TTC549 (cell line): ENCODE results near the gene MUC12.
"Not testable (repeated sequence)": the region's sequence is repeated elsewhere in the genome, so short reads cannot be mapped to it uniquely, and the experiment has no call there.

Source experiments
- FAIRE-seq: peaks from 2 replicates; lab custom pipeline; 2012; peaks lifted over from hg19 to GRCh38; lab: Jason Lieb, UNC

The MUC12 gene

DNA sequence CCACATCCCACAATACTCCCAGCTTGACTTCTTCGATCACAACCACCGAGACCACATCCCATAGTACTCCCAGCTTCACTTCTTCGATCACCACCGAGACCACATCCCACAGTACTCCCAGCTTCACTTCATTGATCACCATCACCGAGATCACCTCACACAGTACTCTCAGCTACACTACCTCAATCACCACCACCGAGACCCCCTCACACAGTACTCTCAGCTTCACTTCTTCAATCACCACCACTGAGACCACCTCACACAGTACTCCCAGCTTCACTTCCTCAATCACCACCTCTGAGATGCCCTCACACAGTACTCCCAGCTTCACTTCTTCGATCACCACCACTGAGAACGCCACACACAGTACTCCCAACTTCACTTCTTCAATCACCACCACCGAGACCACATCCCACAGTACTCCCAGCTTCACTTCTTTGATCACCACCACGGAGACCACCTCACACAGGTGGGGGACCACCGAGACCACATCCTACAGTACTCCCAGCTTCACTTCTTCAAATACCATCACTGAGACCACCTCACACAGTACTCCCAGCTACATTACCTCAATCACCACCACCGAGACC lies 11.4 kb upstream of the MUC12 start:
- FAIRE-seq = no peak

DNA sequence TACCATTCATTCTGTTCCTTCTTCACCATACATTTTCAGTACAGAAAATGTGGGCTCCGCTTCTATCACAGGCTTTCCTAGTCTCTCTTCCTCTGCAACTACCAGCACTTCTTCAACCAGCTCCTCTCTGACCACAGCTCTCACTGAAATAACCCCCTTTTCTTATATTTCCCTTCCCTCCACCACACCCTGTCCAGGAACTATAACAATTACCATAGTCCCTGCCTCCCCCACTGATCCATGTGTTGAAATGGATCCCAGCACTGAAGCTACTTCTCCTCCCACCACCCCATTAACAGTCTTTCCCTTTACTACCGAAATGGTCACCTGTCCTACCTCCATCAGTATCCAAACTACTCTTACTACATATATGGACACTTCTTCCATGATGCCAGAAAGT lies 9.5 kb upstream of the MUC12 start:
- no peak for FAIRE-seq

DNA sequence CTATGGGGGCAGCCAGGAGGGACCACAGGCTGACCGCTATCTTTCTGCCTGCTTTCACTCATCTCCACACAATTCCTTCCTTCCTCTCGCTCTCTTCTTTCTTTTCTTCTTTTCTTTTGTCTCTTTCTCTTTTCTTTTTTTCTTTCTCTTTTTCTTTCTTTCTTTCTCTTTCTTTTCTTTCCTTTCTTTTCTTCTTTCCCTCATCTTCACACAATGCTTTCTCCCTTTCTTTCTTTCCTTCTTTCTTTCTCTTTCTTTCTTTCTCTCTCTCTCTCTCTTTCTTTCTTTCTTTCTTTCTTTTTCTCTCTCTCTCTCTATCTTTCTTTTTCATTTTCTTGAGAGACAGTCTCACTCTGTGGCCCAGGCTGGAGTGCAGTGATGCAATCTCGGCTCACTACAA lies 6.8 kb upstream of the MUC12 start:
- no peak for FAIRE-seq

DNA sequence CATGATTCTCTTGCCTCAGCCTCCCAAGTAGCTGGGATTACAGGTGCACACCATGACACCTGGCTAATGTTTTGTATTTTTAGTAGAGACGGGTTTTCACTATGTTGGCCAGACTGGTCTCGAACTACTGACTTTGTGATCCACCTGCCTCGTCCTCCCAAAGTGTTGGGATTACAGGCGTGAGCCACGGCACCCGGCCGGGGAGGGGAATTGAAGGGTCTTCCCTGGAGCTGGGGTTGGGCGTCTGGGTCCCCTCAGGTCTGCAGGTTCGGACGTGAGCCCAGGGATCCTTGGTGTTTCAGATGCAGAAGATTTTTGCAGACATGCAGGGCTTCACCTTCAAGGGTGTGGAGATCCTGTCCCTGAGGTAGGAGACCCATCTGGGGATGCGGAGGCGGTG lies 6.0 kb upstream of the MUC12 start:
- no peak for FAIRE-seq

DNA sequence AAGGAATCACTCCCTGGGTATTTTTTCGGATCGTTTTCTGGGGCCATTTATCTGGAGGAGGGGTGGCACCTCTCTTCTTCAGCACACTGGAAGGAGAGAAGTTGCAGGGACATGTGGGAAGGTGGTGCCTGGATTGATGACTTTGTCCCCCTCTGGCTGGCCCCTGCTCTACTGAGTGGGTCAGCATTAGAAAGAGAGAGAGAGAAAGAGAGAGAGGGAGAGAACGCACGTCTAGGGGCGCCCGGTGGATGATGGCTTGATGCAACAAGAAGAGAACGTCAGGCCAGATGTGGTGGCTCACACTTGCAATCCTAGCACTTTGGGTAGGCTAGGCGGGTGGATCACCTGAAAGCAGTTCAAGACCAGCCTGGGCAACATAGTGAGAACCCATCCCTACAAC lies 5.5 kb upstream of the MUC12 start:
- no peak for FAIRE-seq

DNA sequence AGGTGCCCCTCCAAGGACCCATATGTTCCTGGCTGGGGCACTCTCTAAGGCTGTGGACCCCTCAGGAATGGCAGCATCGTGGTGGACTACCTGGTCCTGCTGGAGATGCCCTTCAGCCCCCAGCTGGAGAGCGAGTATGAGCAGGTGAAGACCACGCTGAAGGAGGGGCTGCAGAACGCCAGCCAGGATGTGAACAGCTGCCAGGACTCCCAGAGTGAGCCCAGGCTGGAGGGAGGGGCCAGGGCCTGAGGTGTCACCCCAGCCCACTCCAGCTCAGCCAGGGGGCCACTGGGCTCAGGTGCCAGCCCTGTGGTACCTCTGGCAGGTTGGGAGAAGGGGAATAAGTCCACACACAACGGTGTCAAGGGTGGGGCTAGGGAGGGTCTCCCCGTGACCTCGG lies 4.7 kb upstream of the MUC12 start:
- FAIRE-seq = no peak

DNA sequence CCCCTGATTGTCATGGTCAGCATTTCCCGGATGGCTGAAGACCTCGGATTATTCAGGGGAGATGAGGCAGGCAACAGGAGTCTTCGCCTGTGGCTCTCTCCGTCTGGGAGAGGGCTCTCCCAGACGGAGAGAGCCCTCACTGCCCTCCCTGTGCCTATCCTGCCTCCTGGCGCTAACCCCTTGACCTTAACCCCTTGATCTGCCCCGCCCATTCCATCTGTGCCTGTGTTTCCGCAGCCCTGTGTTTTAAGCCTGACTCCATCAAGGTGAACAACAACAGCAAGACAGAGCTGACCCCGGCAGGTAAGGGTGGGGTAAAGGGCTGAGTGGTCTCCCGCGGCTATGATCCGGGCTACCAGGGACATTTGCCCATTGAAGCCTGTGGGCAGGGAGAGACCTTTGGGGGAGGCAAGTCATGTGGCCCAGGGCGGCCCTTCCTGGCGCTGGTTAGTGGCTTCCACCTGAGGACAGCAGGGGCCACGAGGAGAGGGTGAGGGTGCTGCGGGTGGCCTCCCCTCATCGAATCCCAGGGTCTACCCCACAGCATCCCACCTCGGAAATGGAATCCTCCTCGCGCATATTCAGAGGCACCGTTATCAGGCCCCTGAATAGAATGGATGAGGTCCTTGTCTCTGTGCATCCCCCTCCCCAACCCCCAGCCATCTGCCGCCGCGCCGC lies 4.2 kb upstream of the MUC12 start:
- no peak for FAIRE-seq

DNA sequence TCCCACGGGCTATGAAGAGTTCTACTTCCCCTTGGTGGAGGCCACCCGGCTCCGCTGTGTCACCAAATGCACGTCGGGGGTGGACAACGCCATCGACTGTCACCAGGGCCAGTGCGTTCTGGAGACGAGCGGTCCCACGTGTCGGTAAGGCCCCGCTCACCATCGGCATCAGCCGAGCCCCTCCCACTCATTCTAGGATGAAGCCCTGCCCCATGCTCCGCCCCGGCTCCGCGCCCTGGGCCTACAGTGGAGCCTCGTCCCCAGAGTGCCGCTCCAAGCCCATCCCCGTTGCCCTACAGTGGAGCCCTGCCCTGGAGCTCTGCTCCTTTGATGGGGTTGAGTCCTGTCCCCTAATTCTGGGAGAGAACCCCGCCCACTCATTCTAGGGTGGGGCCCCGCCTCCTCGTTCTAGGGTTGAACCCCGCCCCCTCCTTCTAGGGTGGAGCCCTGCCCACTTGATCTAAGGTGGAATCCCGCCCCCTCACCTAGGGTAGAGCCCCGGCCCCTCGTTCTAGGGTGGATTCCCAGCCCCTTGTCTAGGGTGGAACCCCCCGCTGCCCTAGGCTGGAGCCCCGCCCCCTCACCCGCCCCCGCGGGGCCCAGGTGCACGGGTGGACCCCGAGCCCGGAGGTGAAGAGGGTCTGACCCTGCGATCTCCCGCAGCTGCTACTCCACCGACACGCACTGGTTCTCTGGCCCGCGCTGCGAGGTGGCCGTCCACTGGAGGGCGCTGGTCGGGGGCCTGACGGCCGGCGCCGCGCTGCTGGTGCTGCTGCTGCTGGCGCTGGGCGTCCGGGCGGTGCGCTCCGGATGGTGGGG lies 3.4 kb upstream of the MUC12 start:
- FAIRE-seq = no peak

DNA sequence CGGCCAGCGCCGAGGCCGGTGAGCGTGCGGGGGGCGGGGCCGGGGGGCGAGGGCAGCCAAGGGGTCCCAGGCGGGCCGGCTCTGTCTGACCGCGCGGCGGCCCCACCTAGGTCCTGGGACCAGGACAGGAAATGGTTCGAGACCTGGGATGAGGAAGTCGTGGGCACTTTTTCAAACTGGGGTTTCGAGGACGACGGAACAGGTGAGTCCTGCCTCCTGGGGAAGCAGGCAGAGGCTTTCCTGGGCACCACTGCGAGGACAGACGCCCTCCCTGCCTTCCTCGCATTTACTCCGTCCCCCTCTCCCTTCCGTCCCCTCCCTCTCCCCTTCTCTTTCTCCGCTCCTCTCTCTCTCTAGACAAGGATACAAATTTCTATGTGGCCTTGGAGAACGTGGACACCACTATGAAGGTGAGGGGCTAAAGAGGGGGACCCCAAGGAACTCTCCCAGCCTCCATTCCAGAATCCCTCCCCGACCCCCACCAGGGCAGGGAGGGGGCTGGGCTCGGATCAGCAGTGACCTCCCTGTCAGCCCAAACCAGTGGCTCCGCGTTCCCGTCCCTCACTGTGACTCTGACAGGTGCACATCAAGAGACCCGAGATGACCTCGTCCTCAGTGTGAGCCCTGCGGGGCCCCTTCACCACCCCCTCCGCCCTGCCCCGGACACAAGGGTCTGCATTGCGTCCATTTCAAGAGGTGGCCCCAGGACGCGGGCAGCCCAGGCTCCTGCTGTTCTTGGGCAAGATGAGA lies 2.6 kb upstream of the MUC12 start:
- no peak for FAIRE-seq

DNA sequence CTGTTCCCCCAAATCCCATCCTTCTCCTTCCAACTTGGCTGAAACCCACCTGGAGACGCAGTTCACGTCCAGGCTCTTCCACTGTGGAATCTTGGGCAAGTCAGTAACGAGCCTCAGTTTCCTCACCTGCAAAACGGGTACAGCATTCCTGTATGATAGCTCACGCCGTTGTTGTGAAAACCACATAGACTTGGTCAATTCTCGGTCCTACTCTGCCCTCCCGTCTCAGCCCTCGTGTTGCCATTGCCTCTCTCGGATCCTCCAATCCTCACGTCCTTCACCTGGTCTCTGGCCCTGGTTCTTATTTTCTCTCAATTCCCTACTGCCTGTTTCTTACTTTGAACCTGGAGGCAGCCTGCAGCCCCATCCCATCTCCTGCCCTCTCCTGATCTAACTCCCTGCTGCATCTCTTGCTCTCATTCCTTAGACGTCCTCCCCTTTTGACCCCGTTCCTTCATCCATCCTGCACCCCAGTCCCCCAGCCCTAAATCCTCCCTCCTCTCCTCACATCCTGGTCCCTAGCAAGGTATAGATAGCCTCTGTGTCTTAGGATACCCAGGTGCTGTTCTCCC lies 2.0 kb upstream of the MUC12 start:
- FAIRE-seq = no peak

DNA sequence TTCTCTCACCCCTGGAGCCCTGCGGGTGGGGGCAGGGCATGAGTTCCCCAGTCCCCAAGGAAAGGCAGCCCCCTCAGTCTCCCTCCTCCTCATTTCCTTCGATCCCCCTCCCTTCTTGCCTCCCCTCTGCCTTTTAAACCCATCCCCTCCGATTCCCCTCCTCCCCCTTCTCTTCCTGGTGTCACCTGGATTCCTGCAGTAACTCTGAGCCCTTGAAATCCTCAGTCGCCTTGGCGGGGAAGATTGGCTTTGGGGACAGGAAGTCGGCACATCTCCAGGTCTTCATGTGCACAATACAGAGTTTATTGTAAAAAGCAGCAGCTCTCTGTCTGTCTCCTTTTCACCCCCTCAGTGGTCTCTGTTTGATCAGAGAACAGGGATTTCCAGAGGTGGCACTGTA lies 1.3 kb upstream of the MUC12 start:
- no peak for FAIRE-seq

DNA sequence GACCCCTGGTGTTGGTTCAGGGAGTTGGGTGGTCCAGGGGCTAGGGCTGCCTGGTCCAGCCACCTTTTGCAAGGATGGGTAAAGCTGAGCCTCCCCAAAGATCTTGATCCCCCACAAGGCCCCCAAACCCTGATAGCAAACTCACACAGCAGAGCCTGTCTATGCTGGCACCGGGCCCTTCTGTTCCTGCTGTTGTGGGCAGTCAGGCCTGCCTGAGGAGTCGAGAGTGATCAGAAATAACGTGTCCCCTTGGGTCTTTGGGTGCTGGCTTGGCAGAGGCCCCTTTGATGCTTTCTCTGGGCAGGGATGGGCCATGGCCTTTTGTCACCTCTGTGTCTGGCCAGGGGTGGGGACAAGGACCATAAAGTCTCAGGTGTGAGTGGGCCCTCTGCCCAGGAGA lies 715 bp upstream of the MUC12 start:
- no peak for FAIRE-seq

DNA sequence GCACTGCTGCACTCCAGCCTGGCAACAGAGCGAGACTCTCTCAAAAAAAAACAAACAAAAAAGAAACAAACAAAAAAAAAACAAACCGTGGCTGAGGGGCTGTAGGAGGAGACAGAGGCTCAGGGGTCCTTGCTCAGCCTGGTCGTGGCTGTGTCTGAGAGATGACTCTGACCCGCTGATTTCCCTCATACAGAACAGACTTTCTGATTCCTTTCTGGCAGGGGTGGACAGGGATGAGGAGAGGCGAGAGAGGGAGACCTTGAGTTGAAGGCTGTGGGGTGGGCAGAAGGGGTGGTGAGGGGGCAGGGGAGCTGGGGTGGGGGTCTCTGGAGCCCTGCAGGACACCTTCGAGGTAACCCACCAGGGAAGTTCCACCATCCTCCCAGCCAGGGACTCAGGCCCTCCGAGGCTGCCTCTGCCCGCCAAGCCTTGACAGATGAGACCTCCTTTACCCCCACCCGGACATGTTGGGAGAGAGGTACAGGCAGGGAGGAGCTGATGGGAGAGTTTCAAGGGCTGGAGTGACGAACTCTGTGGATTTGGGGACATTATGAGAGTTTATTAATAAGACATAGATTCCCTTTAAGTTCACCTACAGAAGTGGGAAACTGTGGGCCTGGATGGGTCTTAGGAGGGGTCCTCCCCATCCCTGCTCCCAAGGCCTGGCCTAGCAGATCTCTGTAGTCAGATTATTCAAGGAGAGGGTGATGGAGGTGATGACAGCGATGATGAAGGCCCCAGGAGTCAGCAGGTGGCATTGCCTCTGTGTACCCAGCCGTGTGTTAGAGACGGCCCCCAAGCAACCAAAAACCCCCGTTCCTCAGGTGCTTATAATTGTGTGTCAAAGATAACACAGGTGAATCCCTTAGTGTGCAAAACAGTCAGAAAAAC lies 2.0 kb downstream of the MUC12 start:
- FAIRE-seq = no peak

DNA sequence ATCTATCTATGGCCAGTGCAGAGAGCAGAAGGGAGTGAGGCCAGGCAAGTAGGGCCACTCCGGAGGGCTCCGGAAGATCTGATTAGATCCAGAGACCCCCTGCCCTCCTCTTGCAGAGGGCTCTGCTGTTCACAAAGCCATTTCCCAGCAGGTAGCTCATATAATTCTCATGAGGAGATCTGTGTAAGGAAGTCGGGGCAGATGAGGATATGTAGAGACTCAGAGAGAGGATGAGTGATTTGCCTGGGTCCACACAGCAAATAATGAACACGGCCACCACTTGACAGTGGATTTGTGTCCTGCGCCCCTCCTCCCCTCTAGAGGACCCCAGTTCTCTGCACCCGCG lies 2.6 kb downstream of the MUC12 start:
- no peak for FAIRE-seq

DNA sequence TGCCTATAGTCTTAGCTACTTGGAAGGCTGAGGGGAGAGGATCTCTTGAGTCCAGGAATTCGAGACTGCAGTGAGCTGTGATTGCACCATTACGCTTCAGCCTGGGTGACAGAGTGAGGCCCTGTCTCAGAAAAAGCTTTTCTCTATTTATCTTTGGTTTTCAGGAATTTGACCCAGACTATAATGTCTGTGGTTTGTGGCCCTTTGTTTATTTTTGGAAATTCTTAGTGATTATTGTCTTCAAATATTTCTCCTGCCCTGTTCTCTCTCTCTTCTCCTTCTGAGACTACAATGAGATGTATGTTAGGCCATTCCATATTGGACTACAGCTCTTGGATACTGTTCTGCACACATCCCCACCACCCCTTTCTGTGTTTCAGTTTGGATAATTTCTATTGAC lies 4.7 kb downstream of the MUC12 start:
- FAIRE-seq = no peak

DNA sequence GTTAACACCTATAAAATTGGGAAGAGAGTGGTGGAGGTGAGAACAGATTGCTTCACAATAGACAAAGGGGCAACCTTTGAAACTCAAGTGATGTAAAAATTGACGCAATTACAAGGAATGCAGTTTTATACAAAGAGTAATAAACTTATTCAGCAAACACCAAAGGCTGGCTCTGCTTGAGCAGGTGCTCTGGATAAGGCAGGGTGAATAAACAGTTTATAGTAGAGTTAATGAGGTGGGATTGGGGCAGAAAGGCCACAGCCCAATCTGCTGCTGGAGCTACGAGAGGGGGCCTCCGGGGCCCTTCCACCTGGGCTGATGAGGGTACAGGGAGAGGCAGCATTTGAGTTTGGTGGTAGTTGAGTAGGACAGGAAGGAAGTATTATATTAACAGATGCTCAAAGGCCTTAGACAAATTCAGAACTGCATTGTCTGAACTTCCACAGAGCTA lies 6.0 kb downstream of the MUC12 start:
- FAIRE-seq = no peak

DNA sequence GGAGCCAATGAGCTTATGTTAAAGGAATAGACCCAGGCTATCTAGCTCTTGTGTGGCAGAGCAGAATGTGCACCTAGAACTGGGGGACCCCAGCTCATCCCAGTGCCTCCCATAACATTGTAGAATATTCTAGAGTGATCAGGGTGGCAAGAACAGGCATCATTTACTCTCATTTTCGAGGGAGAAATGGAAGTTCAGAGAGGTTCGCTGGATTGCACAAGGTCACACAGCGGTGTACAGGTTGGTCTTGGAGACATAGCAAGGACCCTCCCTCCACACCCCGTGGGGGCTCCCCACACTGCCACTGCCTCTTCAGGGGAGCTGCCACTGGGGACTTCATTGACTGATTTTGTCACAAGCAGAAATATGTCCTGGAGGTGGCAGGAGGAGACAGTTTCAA lies 8.9 kb downstream of the MUC12 start:
- FAIRE-seq = no peak

DNA sequence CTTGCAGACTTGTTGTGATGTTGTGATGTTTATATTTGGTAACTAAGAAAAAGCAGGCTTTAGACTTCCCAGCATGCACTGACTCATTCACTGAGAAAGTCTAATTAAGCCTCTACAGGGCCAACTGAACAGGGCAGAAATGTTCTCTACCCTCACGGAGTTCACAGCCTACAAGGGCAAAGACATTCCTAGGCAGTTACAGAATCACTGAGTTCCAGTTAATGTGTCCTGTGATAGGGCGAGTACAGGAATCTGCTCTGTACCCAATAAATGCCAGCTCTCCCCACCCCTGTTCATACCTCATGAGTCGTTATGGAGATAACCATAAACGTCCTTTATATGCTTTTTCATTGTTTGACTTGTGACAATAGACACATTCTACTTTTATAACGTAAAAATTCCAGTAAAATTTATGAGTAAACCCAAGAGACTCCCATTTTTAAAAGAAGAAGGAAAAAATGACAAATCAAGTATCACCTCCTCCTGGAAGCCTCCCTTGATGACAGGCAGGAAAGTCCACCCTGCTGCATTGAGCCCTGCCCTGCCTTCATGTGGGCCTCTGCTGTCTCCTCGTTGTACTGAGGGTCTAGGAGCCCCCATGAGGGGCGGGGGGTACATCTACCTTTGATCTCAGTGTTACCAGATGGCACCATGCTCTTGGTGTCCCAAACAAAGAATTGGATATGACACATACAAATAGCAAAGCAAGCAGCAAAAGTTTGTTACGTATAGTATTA lies 14.3 kb downstream of the MUC12 start:
- no peak for FAIRE-seq

DNA sequence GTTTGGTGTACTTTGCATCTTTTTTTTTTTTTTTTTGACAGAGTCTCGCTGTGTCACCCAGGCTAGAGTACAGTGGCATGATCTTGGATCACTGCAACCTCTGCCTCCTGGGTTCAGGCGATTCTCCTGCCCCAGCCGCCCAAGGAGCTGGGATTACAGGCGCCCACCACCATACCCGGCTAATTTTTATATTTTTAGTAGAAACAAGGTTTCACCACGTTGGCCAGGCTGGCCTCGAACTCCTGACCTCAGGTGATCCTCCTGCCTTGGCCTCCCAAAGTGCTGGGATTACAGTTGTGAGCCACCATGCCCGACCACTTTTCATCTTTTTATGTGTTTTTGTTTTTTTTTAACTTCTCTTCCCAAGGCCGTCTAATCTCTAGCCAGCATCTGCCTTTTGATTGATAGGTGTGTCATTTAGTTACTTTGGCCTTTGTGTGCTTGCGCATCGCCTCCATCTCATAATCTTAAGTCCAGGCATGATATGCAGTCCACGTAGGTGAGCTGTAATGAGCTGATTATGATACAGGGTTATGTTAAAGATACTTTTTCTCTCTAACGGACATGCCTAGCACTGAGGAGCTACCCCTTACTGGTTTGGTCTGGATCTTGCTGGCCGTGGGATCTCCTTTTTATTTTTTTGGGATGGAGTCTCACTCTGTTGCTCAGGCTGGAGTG lies 15.0 kb downstream of the MUC12 start:
- FAIRE-seq = not testable (repeated sequence)
